WTC11 (cell line): ENCODE results near the gene PRR14.

Experiments
- CREB1 ChIP-seq: sonication (generic); formaldehyde crosslinking; IDR thresholded peaks from 2 replicates; pipeline ENCODE4 v1.8.0; 2023; ENCODE audit warnings: mild to moderate bottlenecking, missing genetic modification reagents
- EMX1 ChIP-seq: fragments of 250-450 bp; sonication (Bioruptor Pico); IDR thresholded peaks from 2 replicates; pipeline ENCODE4 v1.8.0; 2021; ENCODE audit warnings: mild to moderate bottlenecking
- NFE2L1 ChIP-seq: sonication (generic); formaldehyde crosslinking; IDR thresholded peaks from 2 replicates; pipeline ENCODE4 v1.8.1; 2023; ENCODE audit warnings: missing genetic modification reagents
- SP1 ChIP-seq: sonication (generic); formaldehyde crosslinking; conservative IDR thresholded peaks from 2 replicates; pipeline ENCODE4 v1.8.1; 2022; ENCODE audit warnings: missing genetic modification reagents
- TF ChIP-seq, protein P1 (sequence below): sonication (generic); formaldehyde crosslinking; IDR thresholded peaks from 2 replicates; pipeline ENCODE4 v1.8.1; 2023; ENCODE audit warnings: mild to moderate bottlenecking, missing genetic modification reagents
- TF ChIP-seq, protein P2 (sequence below): sonication (generic); formaldehyde crosslinking; IDR thresholded peaks from 2 replicates; pipeline ENCODE4 v1.8.1; 2023; ENCODE audit warnings: mild to moderate bottlenecking, moderate library complexity, missing genetic modification reagents
- TF ChIP-seq, protein P3 (sequence below): fragments of 200-600 bp; IDR thresholded peaks from 2 replicates; pipeline ENCODE4 v1.8.0; 2022; ENCODE audit warnings: antibody characterized with exemption
- TF ChIP-seq, protein P4 (sequence below): sonication (generic); formaldehyde crosslinking; conservative IDR thresholded peaks from 2 replicates; pipeline ENCODE4 v1.8.1; 2022; ENCODE audit warnings: mild to moderate bottlenecking, missing genetic modification reagents

DNA sequence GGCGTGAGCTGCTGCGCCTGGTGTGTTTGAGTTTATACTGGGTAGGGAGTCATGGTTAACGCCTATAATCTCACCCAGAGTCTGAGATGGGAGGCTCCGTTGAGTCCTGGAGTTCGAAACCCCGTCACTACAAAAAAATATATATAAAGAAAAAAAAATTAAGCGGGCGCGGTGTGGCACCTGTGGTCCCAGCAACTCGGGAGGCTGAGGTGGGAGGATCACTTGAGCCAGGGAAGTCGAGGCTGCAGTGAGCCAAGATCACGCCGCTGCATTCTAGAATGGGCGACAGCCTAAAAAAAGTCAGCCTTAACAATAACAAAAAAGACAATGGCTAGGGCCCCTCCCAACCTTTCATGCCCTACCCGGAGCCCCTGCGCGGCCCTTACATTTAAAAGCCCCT, 17.2 kb upstream of the PRR14 start:
- TF ChIP-seq CREB1 = no peak
- TF ChIP-seq, protein P1, sequence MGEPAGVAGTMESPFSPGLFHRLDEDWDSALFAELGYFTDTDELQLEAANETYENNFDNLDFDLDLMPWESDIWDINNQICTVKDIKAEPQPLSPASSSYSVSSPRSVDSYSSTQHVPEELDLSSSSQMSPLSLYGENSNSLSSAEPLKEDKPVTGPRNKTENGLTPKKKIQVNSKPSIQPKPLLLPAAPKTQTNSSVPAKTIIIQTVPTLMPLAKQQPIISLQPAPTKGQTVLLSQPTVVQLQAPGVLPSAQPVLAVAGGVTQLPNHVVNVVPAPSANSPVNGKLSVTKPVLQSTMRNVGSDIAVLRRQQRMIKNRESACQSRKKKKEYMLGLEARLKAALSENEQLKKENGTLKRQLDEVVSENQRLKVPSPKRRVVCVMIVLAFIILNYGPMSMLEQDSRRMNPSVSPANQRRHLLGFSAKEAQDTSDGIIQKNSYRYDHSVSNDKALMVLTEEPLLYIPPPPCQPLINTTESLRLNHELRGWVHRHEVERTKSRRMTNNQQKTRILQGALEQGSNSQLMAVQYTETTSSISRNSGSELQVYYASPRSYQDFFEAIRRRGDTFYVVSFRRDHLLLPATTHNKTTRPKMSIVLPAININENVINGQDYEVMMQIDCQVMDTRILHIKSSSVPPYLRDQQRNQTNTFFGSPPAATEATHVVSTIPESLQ (CRISPR knock-in tag) = no peak
- TF ChIP-seq, protein P2, sequence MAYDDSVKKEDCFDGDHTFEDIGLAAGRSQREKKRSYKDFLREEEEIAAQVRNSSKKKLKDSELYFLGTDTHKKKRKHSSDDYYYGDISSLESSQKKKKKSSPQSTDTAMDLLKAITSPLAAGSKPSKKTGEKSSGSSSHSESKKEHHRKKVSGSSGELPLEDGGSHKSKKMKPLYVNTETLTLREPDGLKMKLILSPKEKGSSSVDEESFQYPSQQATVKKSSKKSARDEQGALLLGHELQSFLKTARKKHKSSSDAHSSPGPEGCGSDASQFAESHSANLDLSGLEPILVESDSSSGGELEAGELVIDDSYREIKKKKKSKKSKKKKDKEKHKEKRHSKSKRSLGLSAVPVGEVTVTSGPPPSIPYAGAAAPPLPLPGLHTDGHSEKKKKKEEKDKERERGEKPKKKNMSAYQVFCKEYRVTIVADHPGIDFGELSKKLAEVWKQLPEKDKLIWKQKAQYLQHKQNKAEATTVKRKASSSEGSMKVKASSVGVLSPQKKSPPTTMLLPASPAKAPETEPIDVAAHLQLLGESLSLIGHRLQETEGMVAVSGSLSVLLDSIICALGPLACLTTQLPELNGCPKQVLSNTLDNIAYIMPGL (CRISPR knock-in tag) = no peak
- no peak for TF ChIP-seq NFE2L1
- TF ChIP-seq SP1 (CRISPR knock-in tag) = no peak
- TF ChIP-seq, protein P3, sequence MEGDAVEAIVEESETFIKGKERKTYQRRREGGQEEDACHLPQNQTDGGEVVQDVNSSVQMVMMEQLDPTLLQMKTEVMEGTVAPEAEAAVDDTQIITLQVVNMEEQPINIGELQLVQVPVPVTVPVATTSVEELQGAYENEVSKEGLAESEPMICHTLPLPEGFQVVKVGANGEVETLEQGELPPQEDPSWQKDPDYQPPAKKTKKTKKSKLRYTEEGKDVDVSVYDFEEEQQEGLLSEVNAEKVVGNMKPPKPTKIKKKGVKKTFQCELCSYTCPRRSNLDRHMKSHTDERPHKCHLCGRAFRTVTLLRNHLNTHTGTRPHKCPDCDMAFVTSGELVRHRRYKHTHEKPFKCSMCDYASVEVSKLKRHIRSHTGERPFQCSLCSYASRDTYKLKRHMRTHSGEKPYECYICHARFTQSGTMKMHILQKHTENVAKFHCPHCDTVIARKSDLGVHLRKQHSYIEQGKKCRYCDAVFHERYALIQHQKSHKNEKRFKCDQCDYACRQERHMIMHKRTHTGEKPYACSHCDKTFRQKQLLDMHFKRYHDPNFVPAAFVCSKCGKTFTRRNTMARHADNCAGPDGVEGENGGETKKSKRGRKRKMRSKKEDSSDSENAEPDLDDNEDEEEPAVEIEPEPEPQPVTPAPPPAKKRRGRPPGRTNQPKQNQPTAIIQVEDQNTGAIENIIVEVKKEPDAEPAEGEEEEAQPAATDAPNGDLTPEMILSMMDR = no peak
- TF ChIP-seq, protein P4, sequence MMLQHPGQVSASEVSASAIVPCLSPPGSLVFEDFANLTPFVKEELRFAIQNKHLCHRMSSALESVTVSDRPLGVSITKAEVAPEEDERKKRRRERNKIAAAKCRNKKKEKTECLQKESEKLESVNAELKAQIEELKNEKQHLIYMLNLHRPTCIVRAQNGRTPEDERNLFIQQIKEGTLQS = no peak
- TF ChIP-seq EMX1 (CRISPR knock-in tag) = no peak
